ENCODE measurements around the gene ELK4. TPM values are rescaled to one million over a fixed set of nuclear protein-coding genes. Genes with fewer than 3 reads are reported as not detected.

The ELK4 gene
- total and polyA plus RNA-seq, 2 experiments from 2014 or later, result 5.1 to 19.7 TPM

DNA sequence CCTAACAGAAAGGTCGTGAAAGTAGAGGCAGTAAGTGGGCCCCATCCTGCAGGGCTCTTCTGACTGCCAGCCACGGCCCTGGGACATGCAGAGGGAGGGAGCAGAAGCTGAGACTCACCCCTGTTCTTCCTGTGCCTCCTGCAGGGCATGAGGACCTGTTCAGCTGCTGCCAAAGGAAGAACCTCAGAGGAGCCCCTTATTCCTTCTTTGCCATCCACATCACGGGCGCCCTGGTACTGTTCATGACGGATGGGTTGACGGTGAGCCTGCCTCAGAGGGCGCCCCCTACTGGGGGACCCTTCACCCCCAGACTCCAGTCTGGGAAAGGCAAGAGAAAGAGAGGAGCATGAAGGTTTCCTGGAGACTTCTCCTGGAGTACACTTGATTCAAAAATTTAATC is 47.1 kb downstream of the ELK4 start:
- Histone ChIP-seq H3K27me3 (ENCODE audit: insufficient read depth) (no peaks in the 10 kb centered on the region), H2AFZ (no peak overlapping the region), H3K4me3 (no peak overlapping the region), H3K9me2 (ENCODE audit: insufficient read depth) (no peaks in the 10 kb centered on the region), H3K4me2 (no peak overlapping the region), H3F3A (replicated peaks; ENCODE audit: low read depth) (no peaks in the 10 kb centered on the region), H3K4me1 (ENCODE audit: insufficient read depth) (no peaks in the 10 kb centered on the region), H3K36me3 (ENCODE audit: insufficient read depth) (no peaks in the 10 kb centered on the region), H3K27ac (ENCODE audit: low read depth) (no peak overlapping the region), H3K79me2 (replicated peaks; ENCODE audit: insufficient read depth) (no peaks in the 10 kb centered on the region), H4K20me1 (replicated peaks; ENCODE audit: insufficient read depth) (no peaks in the 10 kb centered on the region)
- Mint-ChIP-seq H3K36me3 (ENCODE audit: low read depth) (no peaks in the 10 kb centered on the region), H3K9me3 (no peaks in the 10 kb centered on the region), H3K27ac (no peak overlapping the region), H3K4me1 (peaks cover 7% of the 10 kb centered on the region), H3K27me3 (ENCODE audit: insufficient read depth, low read depth, poor library complexity) (peaks cover 8% of the 10 kb centered on the region), H3K4me3 (no peak overlapping the region)
- ATAC-seq (peak; percentile 20; the same call in 2 of the 3 replicates), DNase-seq (ENCODE audit: low spot score) (no peak)
- no peak for TF ChIP-seq ZNF114 (CRISPR knock-in tag; IDR thresholded peaks at IDR 0.05)
- TF ChIP-seq, protein P1, sequence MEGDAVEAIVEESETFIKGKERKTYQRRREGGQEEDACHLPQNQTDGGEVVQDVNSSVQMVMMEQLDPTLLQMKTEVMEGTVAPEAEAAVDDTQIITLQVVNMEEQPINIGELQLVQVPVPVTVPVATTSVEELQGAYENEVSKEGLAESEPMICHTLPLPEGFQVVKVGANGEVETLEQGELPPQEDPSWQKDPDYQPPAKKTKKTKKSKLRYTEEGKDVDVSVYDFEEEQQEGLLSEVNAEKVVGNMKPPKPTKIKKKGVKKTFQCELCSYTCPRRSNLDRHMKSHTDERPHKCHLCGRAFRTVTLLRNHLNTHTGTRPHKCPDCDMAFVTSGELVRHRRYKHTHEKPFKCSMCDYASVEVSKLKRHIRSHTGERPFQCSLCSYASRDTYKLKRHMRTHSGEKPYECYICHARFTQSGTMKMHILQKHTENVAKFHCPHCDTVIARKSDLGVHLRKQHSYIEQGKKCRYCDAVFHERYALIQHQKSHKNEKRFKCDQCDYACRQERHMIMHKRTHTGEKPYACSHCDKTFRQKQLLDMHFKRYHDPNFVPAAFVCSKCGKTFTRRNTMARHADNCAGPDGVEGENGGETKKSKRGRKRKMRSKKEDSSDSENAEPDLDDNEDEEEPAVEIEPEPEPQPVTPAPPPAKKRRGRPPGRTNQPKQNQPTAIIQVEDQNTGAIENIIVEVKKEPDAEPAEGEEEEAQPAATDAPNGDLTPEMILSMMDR (conservative IDR thresholded peaks at IDR 0.05; ENCODE audit: low read depth in 2 of 2), result peak; percentile 69 to 89

DNA sequence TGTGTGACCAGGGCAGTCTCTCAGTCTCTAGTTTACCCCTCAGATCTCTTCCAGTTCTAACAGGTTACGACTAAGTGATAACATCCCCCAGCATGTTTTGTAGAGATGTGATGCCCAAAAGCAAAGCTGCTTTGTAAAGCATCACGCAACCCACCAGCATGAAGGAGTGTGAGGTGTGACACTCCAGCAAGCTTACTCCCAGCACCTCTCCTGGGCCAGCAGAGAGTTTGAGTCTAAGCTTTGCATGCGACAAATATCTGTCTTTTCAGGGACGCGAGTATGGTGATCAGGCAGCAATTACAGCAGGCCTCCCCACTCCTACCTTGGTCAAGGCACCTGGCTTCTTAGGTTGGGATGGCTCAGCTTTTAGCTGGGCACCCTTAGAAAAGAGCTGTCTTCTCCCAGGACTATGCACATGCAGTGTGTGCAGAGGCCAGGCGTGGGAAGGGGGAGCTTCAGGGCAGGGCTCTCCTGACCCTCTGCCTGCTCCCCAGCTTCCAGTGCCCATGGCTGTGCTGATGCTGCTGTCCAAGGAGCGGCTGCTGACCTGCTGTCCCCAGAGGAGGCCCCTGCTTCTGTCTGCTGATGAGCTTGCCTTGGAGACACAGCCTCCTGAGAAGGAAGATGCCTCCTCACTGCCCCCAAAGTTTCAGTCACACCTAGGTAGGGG is 48.2 kb downstream of the ELK4 start:
- Mint-ChIP-seq H3K4me1 (peaks cover 13% of the 10 kb centered on the region), H3K36me3 (ENCODE audit: low read depth) (no peaks in the 10 kb centered on the region), H3K27me3 (ENCODE audit: insufficient read depth, low read depth, poor library complexity) (peaks cover 8% of the 10 kb centered on the region), H3K4me3 (no peak overlapping the region), H3K9me3 (no peaks in the 10 kb centered on the region), H3K27ac (no peak overlapping the region)
- no peaks in the 10 kb centered on the region for H3K36me3 ChIP-seq (ENCODE audit: insufficient read depth)
- H2AFZ ChIP-seq, result 0 out of 2 replicates have a peak overlapping the region, but pooled peaks have one; percentile 18
- no peaks in the 10 kb centered on the region for H3K4me1 ChIP-seq (ENCODE audit: insufficient read depth)
- no peak overlapping the region for H3K4me3 ChIP-seq
- DNase-seq (ENCODE audit: low spot score) (no peak), ATAC-seq (no peak)
- no peaks in the 10 kb centered on the region for H3K79me2 ChIP-seq (replicated peaks; ENCODE audit: insufficient read depth)
- no peaks in the 10 kb centered on the region for H4K20me1 ChIP-seq (replicated peaks; ENCODE audit: insufficient read depth)
- H3K9me2 ChIP-seq (ENCODE audit: insufficient read depth), result no peaks in the 10 kb centered on the region
- H3K4me2 ChIP-seq, result no peak overlapping the region
- no peak overlapping the region for H3K27ac ChIP-seq (ENCODE audit: low read depth)
- H3F3A ChIP-seq (replicated peaks; ENCODE audit: low read depth), result no peaks in the 10 kb centered on the region
- TF ChIP-seq JUNB (IDR thresholded peaks at IDR 0.05; ENCODE audit: unreplicated experiment) (no peak), CREB1 (CRISPR knock-in tag; IDR thresholded peaks at IDR 0.05; ENCODE audit: low read depth) (no peak), ZNF331 (CRISPR knock-in tag; IDR thresholded peaks at IDR 0.05; ENCODE audit: low read depth) (no peak)
- TF ChIP-seq, protein P1 (conservative IDR thresholded peaks at IDR 0.05; ENCODE audit: low read depth in 2 of 2), result no peak
- H3K27me3 ChIP-seq (ENCODE audit: insufficient read depth), result no peaks in the 10 kb centered on the region

Measured in GM23338 (cell line).